Measurements from ENCODE around the gene PHOX2B.
"Not testable (repeated sequence)": the region's sequence is repeated elsewhere in the genome, so short reads cannot be mapped to it uniquely, and the experiment has no call there.

PHOX2B gene

GRCh38 chr4:41747230-41748055 lies 1.1 kb downstream of the PHOX2B start:
- DNase-seq = no peak

- DNase-seq = no peak
Measured at GRCh38 chr4:41746440-41747229, 1.9 kb downstream of the PHOX2B start.

- no peak for DNase-seq
Measured at GRCh38 chr4:41746025-41746439, 2.5 kb downstream of the PHOX2B start.

GRCh38 chr4:41745292-41746024 lies 3.1 kb downstream of the PHOX2B start:
- DNase-seq = no peak

GRCh38 chr4:41744572-41745291 lies 3.8 kb downstream of the PHOX2B start:
- no peak for DNase-seq

GRCh38 chr4:41741354-41741753 lies 7.2 kb downstream of the PHOX2B start:
- no peak for DNase-seq

GRCh38 chr4:41737491-41737890 lies 11.0 kb downstream of the PHOX2B start:
- not testable (repeated sequence) for DNase-seq

- no peak for DNase-seq
Measured at GRCh38 chr4:41734371-41734770, 14.2 kb downstream of the PHOX2B start.

- DNase-seq = no peak
Measured at GRCh38 chr4:41731569-41732126, 16.9 kb downstream of the PHOX2B start.

GRCh38 chr4:41728573-41728913 lies 20.0 kb downstream of the PHOX2B start:
- DNase-seq = no peak

- no peak for DNase-seq
Measured at GRCh38 chr4:41727861-41728572, 20.5 kb downstream of the PHOX2B start.

GRCh38 chr4:41725254-41725653 lies 23.3 kb downstream of the PHOX2B start:
- no peak for DNase-seq

- no peak for DNase-seq
Measured at GRCh38 chr4:41723286-41723685, 25.2 kb downstream of the PHOX2B start.

GRCh38 chr4:41722181-41722580 lies 26.3 kb downstream of the PHOX2B start:
- no peak for DNase-seq

GRCh38 chr4:41719417-41719816 lies 29.1 kb downstream of the PHOX2B start:
- DNase-seq = no peak

- no peak for DNase-seq
Measured at GRCh38 chr4:41718907-41719306, 29.6 kb downstream of the PHOX2B start.

GRCh38 chr4:41715155-41715554 lies 33.4 kb downstream of the PHOX2B start:
- no peak for DNase-seq

- no peak for DNase-seq
Measured at GRCh38 chr4:41714364-41715000, 34.0 kb downstream of the PHOX2B start.

- no peak for DNase-seq
Measured at GRCh38 chr4:41713768-41714167, 34.8 kb downstream of the PHOX2B start.

GRCh38 chr4:41712425-41712824 lies 36.1 kb downstream of the PHOX2B start:
- DNase-seq = no peak

- DNase-seq = not testable (repeated sequence)
Measured at GRCh38 chr4:41711654-41712053, 36.9 kb downstream of the PHOX2B start.
